Measurements from ENCODE around the gene TSSK1B.

Gene TSSK1B

DNA sequence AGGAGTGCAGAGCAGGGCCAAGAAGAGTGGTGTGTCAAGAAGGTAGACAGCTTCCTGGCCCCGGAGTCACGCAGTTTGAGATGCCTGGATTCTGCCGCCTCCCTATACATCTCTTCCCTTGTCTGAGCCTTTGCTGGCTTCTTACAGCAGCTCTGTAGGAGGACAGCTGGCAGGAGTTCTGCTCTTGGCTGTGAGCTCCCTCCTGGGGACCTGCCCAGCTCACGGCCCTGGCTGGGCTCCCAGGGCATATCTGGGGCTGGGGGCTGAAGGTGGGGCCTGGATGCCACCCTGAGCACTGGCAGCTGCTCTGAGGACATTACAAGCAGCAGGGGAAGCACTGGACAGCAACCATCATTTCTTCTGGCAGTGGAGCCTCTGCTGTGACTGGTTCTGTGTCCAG is 786 bp upstream of the TSSK1B start:
- no peak overlapping the region for H3K4me3 ChIP-seq (ENCODE audit: low read depth, low read length)
- TF ChIP-seq, protein P1, sequence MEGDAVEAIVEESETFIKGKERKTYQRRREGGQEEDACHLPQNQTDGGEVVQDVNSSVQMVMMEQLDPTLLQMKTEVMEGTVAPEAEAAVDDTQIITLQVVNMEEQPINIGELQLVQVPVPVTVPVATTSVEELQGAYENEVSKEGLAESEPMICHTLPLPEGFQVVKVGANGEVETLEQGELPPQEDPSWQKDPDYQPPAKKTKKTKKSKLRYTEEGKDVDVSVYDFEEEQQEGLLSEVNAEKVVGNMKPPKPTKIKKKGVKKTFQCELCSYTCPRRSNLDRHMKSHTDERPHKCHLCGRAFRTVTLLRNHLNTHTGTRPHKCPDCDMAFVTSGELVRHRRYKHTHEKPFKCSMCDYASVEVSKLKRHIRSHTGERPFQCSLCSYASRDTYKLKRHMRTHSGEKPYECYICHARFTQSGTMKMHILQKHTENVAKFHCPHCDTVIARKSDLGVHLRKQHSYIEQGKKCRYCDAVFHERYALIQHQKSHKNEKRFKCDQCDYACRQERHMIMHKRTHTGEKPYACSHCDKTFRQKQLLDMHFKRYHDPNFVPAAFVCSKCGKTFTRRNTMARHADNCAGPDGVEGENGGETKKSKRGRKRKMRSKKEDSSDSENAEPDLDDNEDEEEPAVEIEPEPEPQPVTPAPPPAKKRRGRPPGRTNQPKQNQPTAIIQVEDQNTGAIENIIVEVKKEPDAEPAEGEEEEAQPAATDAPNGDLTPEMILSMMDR (conservative IDR thresholded peaks at IDR 0.05; ENCODE audit: low read depth, low read length) = no peak
- no peak for DNase-seq (ENCODE audit: low read depth)

DNA sequence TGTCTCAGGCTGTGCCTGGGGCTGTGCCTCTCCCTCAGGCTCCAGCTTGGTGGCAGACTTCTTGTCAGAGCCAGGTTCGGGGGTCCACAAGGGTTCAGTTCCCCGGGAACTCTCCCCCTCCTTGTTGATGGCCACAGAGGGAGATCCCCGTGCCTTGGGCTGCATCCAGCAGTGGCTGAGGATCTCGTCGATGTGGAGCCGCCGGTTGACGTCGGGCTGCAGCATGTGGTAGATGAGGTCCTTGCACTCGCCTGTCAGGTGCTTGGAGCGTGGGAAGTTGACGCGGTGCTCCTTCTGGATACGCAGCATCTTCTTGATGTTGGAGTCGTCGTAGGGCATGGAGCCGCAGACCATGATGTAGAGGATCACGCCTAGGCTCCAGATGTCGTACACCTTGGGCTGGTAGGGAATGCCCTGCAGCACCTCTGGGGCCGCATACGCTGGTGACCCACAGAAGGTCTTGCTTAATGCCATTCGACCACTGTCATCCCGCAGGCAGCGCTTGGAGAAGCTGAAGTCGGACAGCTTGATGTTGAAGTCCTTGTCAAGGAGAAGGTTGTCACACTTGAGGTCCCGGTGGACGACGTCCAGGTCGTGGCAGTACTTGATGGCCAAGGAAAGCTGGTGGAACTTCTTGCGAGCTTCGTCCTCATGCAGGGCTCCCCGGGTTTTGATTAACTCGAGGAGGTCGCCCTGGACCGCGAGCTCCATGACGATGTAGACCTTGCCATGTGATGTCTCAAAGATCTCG is 752 bp downstream of the TSSK1B start:
- DNase-seq (ENCODE audit: low read depth) = no peak
- TF ChIP-seq, protein P1 (conservative IDR thresholded peaks at IDR 0.05; ENCODE audit: low read depth, low read length) = no peak
- H3K4me3 ChIP-seq (ENCODE audit: low read depth, low read length) = no peak overlapping the region

DNA sequence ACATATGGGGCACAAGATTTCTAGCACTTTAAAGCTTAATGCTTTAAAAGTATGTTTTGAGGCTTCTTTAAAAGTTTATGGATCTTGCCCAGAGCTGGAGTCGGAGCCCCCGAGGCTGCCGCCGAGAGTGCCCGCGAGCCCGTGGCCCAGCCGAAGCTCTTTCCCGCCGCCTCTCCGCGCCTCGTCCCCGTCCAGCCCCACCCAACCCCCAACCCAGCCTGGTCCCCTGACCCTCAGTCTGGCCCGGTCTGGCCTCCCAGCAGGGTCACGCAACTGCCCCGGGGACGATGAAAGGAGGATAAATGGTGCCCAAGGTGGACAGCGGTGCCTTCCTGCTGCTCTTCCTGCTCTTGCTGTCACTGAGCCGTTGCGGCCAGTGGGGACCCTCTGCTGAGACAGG is 1.7 kb downstream of the TSSK1B start:
- no peak for DNase-seq (ENCODE audit: low read depth)

DNA sequence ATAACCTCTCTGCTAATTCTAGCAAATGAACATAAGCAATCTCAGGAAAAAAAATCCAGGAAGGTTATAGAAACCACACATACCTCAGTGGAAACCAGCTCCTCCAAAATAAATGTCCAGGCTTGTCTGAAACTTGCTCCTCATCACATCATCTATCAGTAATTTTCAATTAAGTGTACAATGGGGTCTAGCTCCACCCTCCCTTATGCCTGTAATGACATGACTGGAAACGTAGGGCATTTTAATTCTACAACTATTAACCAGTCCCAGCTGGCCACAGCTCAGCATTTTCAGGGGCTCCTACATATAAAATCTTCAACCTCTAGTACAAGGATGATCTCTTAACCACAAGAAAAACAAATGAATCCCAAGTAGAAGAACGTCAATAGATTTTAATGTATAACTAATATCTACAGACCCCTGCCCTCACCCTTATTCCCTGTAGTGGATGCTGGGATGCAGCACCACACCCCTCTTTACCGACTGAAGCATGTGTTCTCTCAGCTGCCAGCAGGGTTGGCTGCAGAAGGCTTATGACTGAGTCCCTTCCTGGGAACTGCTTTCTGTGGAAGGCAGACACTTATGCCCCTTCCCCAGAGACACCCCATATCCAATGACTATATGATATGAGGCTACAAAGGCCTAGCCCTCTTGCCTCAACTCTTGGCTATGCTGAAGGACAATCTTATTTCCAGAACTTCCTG is 6.8 kb downstream of the TSSK1B start:
- DNase-seq (ENCODE audit: low read depth) = no peak
- TF ChIP-seq, protein P1 (conservative IDR thresholded peaks at IDR 0.05; ENCODE audit: low read depth, low read length) = no peak
- no peak overlapping the region for H3K4me3 ChIP-seq (ENCODE audit: low read depth, low read length)

More for the DNA sequence above, 1.7 kb downstream of the TSSK1B start:
- TF ChIP-seq, protein P1 (conservative IDR thresholded peaks at IDR 0.05; ENCODE audit: low read depth, low read length) = no peak
- H3K4me3 ChIP-seq (ENCODE audit: low read depth, low read length) = no peak overlapping the region

DNA sequence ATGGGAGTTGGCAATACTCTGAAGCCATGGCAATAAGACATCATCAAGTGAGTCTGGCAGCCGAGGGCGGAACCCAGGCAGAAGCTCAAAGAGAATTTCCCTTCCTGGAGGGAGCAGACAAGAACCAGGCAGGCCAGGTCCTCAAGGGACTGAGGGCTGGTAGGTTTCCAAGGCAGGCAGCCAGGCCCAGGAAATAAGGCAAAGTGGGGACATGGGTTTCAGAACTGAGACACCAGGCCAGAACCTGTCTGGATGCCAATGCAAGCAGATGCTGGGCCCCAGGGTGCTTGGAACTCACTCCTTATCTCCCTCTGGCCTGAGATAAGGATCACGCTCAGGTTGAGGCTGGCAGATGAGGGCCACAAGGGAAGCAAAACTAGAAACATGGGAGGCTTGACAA is 8.9 kb downstream of the TSSK1B start:
- TF ChIP-seq, protein P1 (conservative IDR thresholded peaks at IDR 0.05; ENCODE audit: low read depth, low read length) = no peak
- no peak overlapping the region for H3K4me3 ChIP-seq (ENCODE audit: low read depth, low read length)
- no peak for DNase-seq (ENCODE audit: low read depth)

DNA sequence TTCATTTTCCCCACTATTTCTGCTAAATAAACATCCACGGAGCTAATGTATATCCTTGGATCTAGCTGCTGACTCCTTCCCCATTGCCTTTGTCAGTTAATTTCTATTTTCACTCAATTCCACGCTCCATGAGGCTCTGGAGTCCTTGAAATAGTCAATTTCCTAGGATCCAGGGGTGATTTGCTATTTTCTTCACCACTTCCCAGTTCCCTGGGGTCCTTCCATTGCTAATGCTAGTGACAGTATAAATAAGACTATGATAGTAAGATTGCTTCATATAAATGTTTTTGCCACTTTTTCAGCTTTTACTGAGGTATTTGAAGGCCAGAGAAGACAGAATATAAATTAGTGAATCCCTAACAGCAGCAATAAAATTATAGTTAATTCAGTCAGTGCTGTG is 13.1 kb downstream of the TSSK1B start:
- DNase-seq (ENCODE audit: low read depth) = no peak
- H3K4me3 ChIP-seq (ENCODE audit: low read depth, low read length) = no peak overlapping the region
- TF ChIP-seq, protein P1 (conservative IDR thresholded peaks at IDR 0.05; ENCODE audit: low read depth, low read length) = no peak
